Medulla oblongata (tissue), 1 donor: ENCODE data around the gene WFDC6.

ENCODE experiments used
- DNase-seq: peaks from one replicate; pipeline ENCODE4 v3.0.0-alpha.2; 2015; ENCODE audit errors: extremely low spot score

WFDC6 gene

GRCh38 chr20:45515147-45515913, 24.0 kb downstream of the WFDC6 start, which contains the start of gene SPINT3:
TSS of gene SPINT3 (minus strand) at chr20:45515622. CDS start at chr20:45515608, 14 bp downstream.
- no peak for DNase-seq

DNA sequence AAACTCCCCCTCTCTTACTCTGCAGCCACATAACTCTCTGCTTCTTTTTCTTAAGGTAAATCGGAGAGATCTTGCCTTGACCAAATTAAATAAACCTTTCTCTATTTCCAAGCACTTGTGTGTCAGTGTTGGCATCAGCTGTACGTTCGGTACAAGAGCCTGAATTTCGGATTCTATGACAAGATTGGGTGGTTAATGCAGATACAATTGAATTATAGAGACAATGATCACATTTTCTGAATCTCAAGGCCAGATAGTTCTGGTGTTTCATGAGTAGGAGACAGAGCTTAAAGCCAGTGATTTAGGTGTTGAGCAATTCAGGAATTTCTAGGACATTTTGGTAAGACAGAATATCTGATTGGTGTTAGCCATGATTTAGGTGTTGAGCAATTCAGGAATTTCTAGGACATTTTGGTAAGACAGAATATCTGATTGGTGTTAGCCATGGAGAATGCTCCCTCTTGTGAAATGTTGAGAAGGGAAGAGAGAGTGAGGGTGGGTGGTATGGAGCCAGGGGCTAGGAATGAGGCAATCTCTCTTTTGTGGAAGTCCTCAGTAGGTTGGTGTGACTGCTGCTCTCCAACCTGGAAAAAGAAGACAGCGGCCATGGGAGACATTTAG, 28.9 kb downstream of the WFDC6 start:
- no peak for DNase-seq

DNA sequence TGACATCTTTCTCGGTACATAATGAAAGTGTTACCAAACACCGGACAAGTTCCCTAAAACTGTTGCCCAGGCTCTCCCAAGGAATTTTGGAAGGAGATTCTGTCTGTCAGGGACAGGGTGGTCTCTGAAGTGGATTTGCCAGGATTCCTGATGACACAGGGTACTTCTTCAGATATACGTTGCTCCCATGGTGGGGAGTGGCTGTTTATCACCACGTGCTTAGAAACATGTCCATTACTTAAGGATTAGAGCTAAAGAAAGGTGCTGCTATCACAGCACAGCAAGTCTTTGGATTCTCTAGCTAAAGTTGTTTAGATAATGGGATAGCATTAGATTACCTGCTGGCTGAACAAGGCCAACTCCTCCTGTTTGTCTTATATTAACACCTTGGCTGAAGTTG, 30.2 kb downstream of the WFDC6 start:
- no peak for DNase-seq

DNA sequence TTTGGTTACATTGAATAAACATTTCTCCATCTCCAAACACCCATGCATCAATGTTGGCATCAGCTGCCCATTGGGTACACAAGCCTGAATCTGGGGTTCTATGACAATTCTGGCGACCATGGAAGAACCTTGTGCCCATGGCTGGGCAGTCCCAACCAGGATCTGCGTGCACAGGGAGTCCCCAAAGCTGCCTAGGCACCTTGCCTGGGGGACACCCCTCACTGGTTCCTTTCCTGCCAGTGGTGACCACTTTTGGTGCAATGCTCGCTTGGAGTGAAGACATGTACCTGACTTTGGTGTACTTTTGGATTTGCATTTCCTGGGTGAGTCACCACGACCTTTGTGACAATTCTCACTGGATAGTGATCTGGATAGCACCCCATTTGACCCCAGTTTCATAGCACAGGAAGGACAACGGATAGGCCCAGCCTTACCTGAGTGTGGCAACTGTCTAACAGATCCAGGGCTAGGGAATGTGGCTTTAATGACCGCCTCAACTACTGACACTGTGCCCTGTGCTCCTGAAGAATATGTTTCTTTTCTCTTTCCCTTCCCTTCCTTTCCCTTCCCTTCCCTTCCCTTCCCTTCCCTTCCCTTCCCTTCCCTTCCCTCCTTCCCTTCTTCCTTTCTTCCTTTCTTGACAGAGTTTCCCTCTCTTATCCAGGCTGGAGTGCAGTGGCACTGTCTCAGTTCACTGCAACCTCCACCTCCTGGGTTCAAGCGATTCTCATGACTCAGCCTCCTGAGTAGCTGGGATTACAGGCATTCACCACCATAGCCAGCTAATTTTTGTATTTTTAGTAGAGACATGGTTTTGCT, 31.0 kb downstream of the WFDC6 start:
- DNase-seq = no peak

DNA sequence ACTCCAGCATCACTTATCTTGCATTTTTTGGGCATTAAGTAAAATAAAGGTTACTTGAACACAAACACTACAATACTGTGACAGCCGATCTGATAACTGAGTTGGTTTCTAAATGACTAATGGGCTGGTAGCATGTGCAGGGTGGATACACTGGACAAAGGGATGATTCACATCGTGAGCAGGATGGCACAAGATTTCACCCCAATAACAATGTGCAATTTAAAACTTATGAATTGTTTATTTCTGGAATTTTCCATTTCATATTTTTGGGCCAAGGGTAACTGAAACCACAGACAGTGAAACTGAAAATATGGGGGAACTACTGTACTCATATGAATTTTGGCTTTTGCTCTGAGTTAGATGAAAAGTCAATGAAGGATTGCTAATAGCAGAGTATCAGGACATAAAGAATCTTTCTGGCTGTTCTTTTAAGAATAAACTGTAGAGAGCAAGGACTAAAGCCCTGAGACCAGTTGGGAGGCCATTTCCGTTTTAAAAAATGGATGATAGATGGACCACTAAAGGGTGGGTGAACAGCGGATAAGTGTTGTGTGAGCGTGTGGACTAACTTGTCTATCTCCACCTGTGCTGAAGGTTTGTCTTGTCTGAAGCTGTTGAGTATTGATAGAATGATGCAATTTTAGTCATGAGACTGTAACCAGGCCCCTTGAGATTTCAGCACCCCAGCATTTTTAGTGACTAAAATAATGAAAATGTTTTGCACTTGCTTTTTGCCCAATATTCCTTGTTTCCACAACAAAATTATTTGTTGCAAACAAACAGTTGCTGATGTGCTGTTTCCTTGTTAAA, 32.1 kb downstream of the WFDC6 start:
- peak; percentile 2 for DNase-seq

GRCh38 chr20:45506398-45506797, 32.9 kb downstream of the WFDC6 start:
- no peak for DNase-seq

DNA sequence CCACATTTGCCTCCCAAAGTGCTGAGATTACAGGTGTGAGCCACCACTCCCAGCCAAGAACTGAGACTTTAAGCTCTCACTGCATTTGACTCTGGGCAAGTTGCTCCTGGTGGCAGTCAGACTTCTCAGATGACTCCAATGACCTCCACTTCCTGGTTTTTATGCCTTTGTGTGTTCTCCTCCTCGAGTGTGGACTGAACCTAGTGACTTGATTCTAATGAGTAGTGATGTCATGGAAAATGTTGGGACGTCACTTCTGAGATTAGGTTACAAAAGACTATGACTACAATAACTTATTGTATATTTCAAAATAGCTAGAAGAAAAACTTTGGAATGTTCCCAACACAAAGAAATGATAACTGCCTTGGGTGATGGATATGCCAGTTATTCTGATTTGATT, 35.9 kb downstream of the WFDC6 start:
- no peak for DNase-seq

DNA sequence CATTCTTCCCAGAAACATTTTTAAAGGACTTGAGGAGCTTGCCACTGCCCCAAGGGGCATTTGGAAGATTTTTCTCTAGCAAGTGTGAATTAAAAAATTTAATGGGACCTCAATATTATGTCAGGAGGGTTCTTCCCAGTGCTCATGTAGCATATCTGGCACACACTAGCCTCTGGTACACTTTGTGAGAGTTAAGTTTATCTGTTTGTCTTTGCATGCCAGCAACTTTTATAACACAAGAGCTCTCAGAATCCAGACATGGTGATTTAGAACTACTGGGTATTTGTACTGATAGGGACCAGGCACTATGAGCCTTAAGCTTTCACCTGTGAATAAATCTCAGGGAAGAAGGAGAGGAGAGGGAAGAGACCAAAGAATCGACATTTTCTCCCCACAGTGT, 36.7 kb downstream of the WFDC6 start:
- DNase-seq = no peak

GRCh38 chr20:45501600-45501999, 37.7 kb downstream of the WFDC6 start:
- DNase-seq = no peak

GRCh38 chr20:45500022-45500421, 39.3 kb downstream of the WFDC6 start:
- no peak for DNase-seq

- DNase-seq = no peak
Observed at GRCh38 chr20:45497971-45498494, 41.2 kb downstream of the WFDC6 start.

DNA sequence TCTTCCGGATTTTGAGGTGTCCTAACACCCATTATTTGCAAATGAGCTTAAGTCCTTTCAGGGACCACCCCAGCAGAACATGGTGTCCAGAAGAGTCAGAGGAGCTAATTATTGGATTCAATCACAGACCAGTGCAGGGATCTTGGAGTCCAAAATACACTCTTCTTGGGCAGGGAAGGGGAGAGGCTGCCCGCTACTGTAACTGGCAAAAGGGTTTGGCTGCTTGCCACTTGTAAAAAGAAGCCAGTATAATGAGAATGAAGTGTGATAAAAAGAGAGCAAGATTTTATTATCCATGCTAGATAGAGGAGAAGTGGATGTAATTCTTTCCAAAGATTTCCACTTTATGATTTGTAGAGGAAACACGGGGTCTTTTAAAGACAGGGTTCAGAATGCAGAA, 43.1 kb downstream of the WFDC6 start:
- DNase-seq = no peak

- DNase-seq = no peak
Observed at GRCh38 chr20:45495501-45495941, 43.8 kb downstream of the WFDC6 start.

GRCh38 chr20:45489083-45489531, 50.2 kb downstream of the WFDC6 start:
- no peak for DNase-seq

GRCh38 chr20:45487231-45487635, 52.0 kb downstream of the WFDC6 start:
- DNase-seq = no peak

DNA sequence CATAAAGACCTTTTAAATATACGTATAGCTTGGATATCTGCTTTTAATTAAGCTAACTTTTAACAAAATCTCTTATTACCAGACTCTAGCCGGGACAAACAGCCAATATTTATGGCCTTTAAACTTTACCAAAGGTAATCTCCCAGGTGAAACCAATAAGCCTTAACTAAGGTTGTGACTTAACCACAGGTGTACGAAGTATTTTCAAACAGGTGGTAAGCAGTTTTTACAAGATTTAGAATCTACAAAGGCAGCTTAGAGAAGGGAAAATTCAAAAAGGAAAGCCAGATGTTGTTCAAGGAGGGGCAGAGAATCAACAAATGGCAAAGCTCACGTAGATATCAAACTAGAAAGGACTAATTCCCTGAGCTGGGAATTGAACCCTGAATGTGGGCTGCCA, 53.9 kb downstream of the WFDC6 start:
- no peak for DNase-seq

DNA sequence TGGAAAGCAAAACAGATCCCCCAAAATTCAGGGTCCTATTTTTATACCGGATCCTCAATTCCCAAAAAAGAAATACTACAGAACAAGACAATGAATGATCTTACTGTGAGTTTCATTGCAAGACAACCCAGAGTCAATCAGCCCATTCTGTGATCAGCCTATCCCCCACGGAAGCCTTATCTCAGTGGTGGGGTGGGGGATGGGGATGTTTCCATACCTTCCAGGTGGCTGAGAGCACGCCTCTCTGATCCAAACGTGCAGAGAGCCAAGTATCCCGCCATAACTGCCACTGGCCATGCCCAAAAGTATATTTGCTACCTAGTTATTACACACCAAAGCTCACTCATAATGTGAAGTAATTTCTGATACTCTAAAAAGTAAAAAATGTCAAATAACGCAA, 54.6 kb downstream of the WFDC6 start:
- DNase-seq = no peak
